H1 (cell line): ENCODE measurements around the gene MAF. TPM values are rescaled to one million over a fixed set of nuclear protein-coding genes. Genes with fewer than 3 reads are reported as not detected.

Experiments
- CTCF ChIA-PET: fragments of 300-600 bp; sonication (Branson Sonifier 250); formaldehyde crosslinking; loops from one replicate; lab custom pipeline; 2021; ENCODE audit not compliant: partially characterized antibody; lab: Charles Lee
- POLR2A ChIA-PET: fragments of 300-600 bp; sonication (Branson Sonifier 250); formaldehyde crosslinking; loops from one replicate; lab custom pipeline; 2021; ENCODE audit warnings: inconsistent platforms; ENCODE audit not compliant: partially characterized antibody; lab: Charles Lee
- DNase-seq, 2 experiments: peaks; one replicate each; pipeline versions ENCODE4 v3.0.0 to v3.0.0-alpha.2; 2010 to 2022; ENCODE audit warnings: low spot score in 2 of 2, low read depth in 1 of 2, mixed read lengths in 1 of 2
- FAIRE-seq: peaks from 2 replicates; lab custom pipeline; 2011; peaks lifted over from hg19 to GRCh38; lab: Jason Lieb, UNC
- H2AFZ ChIP-seq: 2 replicates; pipeline ENCODE4 v1.8.1; 2012; ENCODE audit warnings: low read length, inconsistent platforms
- H2AK5ac ChIP-seq: 2 replicates; pipeline ENCODE4 v1.6.1; 2013; ENCODE audit warnings: low read depth, low read length
- H2BK120ac ChIP-seq: replicated peaks from 2 replicates; pipeline ENCODE3; 2013; ENCODE audit warnings: low read depth, low read length, inconsistent platforms
- H2BK12ac ChIP-seq: 2 replicates; pipeline ENCODE4 v1.6.1; 2013; ENCODE audit warnings: low read depth, low read length
- H2BK15ac ChIP-seq: 2 replicates; pipeline ENCODE4 v1.6.1; 2013; ENCODE audit warnings: low read length
- H2BK20ac ChIP-seq: 2 replicates; pipeline ENCODE4 v1.6.1; 2013; ENCODE audit warnings: low read length
- H2BK5ac ChIP-seq: 2 replicates; pipeline ENCODE4 v1.6.1; 2013; ENCODE audit warnings: low read depth, low read length
- H3K14ac ChIP-seq: 2 replicates; pipeline ENCODE4 v1.6.1; 2013; ENCODE audit warnings: inconsistent platforms; ENCODE audit not compliant: insufficient read length
- H3K18ac ChIP-seq: 2 replicates; pipeline ENCODE4 v1.6.1; 2013; ENCODE audit warnings: low read length; ENCODE audit errors: extremely low read depth
- H3K23ac ChIP-seq: 2 replicates; pipeline ENCODE4 v1.6.1; 2013; ENCODE audit warnings: inconsistent platforms; ENCODE audit not compliant: insufficient read length
- H3K23me2 ChIP-seq: 2 replicates; pipeline ENCODE4 v1.6.1; 2013; ENCODE audit warnings: low read depth, low read length
- H3K27ac ChIP-seq: 2 replicates; pipeline ENCODE4 v1.6.1; 2011; ENCODE audit warnings: low read depth, low read length, inconsistent platforms
- H3K27me3 ChIP-seq, 4 experiments: replicated peaks in 1 of 4; 1 replicate in 1 of 4; 2 replicates in 3 of 4; pipeline versions ENCODE4 v1.6.1 to v1.8.1; 2011 to 2013; ENCODE audit warnings: low read length in 3 of 4, mild to moderate bottlenecking in 3 of 4, inconsistent platforms in 2 of 4, mixed read lengths in 2 of 4, moderate library complexity in 1 of 4; ENCODE audit not compliant: control insufficient read depth in 3 of 4, insufficient read depth in 3 of 4; ENCODE audit errors: extremely low read depth in 1 of 4
- H3K36me3 ChIP-seq, 4 experiments: 2 replicates each; pipeline versions ENCODE4 v1.6.1 to v1.8.1; 2011 to 2013; ENCODE audit warnings: mild to moderate bottlenecking in 4 of 4, low read length in 3 of 4, moderate library complexity in 2 of 4, control low read depth in 1 of 4, inconsistent platforms in 1 of 4; ENCODE audit not compliant: insufficient read depth in 4 of 4, control insufficient read depth in 2 of 4
- H3K4ac ChIP-seq: replicated peaks from 2 replicates; pipeline ENCODE3; 2013; ENCODE audit warnings: low read length, low read depth, mixed read lengths, inconsistent platforms; ENCODE audit not compliant: insufficient read length
- H3K4me1 ChIP-seq, 4 experiments: replicated peaks in 1 of 4; 1 replicate in 1 of 4; 2 replicates in 3 of 4; pipeline versions ENCODE4 v1.6.1 to v1.8.1; 2011 to 2013; ENCODE audit warnings: low read length in 3 of 4, inconsistent platforms in 2 of 4, mixed read lengths in 1 of 4; ENCODE audit not compliant: insufficient read depth in 4 of 4, control insufficient read depth in 3 of 4
- H3K4me2 ChIP-seq, 2 experiments: 2 replicates each; pipeline versions ENCODE4 v1.6.1 to v1.8.1; 2011 to 2013; ENCODE audit warnings: low read depth in 2 of 2, low read length in 2 of 2, control low read depth in 1 of 2, inconsistent platforms in 1 of 2, mild to moderate bottlenecking in 1 of 2; ENCODE audit not compliant: insufficient read depth in 1 of 2
- H3K4me3 ChIP-seq, 4 experiments: fragments of 200-600, 300-600 bp in 1 of 4; sonication (generic), shearing (Covaris generic), sonication (Bioruptor Twin) in 1 of 4; 2 replicates each; pipeline versions ENCODE4 v1.5.1 to v1.8.1; 2011 to 2016; ENCODE audit warnings: low read length in 4 of 4, low read depth in 3 of 4, control low read depth in 2 of 4, inconsistent platforms in 2 of 4, mild to moderate bottlenecking in 2 of 4, mixed read lengths in 1 of 4, moderate library complexity in 1 of 4; ENCODE audit not compliant: insufficient read depth in 2 of 4; ENCODE audit errors: extremely low read depth in 1 of 4
- H3K56ac ChIP-seq: replicated peaks from 2 replicates; pipeline ENCODE3; 2013; ENCODE audit warnings: low read depth, mild to moderate bottlenecking, mixed read lengths, low read length, inconsistent platforms; ENCODE audit not compliant: insufficient read length
- H3K79me1 ChIP-seq: 2 replicates; pipeline ENCODE4 v1.6.1; 2013; ENCODE audit warnings: low read depth, low read length, control low read depth
- H3K79me2 ChIP-seq, 2 experiments: 2 replicates each; pipeline versions ENCODE4 v1.6.1 to v1.8.1; 2012 to 2013; ENCODE audit warnings: low read length in 2 of 2, mild to moderate bottlenecking in 2 of 2, inconsistent platforms in 1 of 2; ENCODE audit not compliant: insufficient read depth in 2 of 2, control insufficient read depth in 1 of 2
- H3K9ac ChIP-seq, 4 experiments: replicated peaks in 1 of 4; 1 replicate in 1 of 4; 2 replicates in 3 of 4; pipeline versions ENCODE4 v1.6.1 to v1.8.1; 2011 to 2013; ENCODE audit warnings: low read depth in 3 of 4, low read length in 3 of 4, control low read depth in 2 of 4, mild to moderate bottlenecking in 2 of 4, moderate library complexity in 2 of 4, inconsistent platforms in 1 of 4; ENCODE audit errors: extremely low read depth in 1 of 4
- H3K9me3 ChIP-seq, 2 experiments: 2 replicates each; pipeline versions ENCODE4 v1.6.1 to v1.8.1; 2012 to 2013; ENCODE audit warnings: mild to moderate bottlenecking in 2 of 2, moderate library complexity in 2 of 2, control low read depth in 1 of 2, inconsistent platforms in 1 of 2, low read depth in 1 of 2, low read length in 1 of 2, mixed read lengths in 1 of 2; ENCODE audit not compliant: insufficient read depth in 2 of 2
- H4K20me1 ChIP-seq, 2 experiments: replicated peaks in 1 of 2; 2 replicates each; pipeline versions ENCODE3 to v1.8.1; 2011 to 2013; ENCODE audit warnings: inconsistent platforms in 2 of 2, low read length in 2 of 2, mild to moderate bottlenecking in 1 of 2; ENCODE audit not compliant: insufficient read depth in 2 of 2, control insufficient read depth in 1 of 2
- H4K5ac ChIP-seq: 2 replicates; pipeline ENCODE4 v1.6.1; 2013; ENCODE audit warnings: low read length, low read depth, mixed read lengths, inconsistent platforms; ENCODE audit not compliant: insufficient read length
- H4K8ac ChIP-seq: 2 replicates; pipeline ENCODE4 v1.8.0; 2013; ENCODE audit warnings: mild to moderate bottlenecking, moderate library complexity, low read length, inconsistent platforms; ENCODE audit not compliant: insufficient read depth; ENCODE audit errors: extremely low read depth
- H4K91ac ChIP-seq: replicated peaks from 2 replicates; pipeline ENCODE3; 2013; ENCODE audit warnings: low read length, mixed read lengths, inconsistent platforms; ENCODE audit not compliant: insufficient read length
- CHD2 ChIP-seq: IDR thresholded peaks from 2 replicates; pipeline ENCODE4 v1.6.1; 2012; ENCODE audit warnings: low read length, improper control_type of control experiment
- RXRA ChIP-seq: IDR thresholded peaks from 2 replicates; pipeline ENCODE4 v1.6.1; 2011; ENCODE audit warnings: low read depth, mild to moderate bottlenecking, low read length, moderate library complexity; ENCODE audit not compliant: insufficient read depth
- SP2 ChIP-seq: IDR thresholded peaks from 2 replicates; pipeline ENCODE4 v1.6.1; 2012; ENCODE audit warnings: mild to moderate bottlenecking, low read length, inconsistent platforms
- YY1 ChIP-seq: IDR thresholded peaks from 2 replicates; pipeline ENCODE4 v1.6.1; 2011; ENCODE audit warnings: low read depth, mild to moderate bottlenecking, low read length
- WGBS, 2 experiments: shearing (Covaris generic) in 1 of 2; methylation state at CpG; one replicate each; pipeline versions ENCODE4 v1.1.6 to v1.1.7; 2013 to 2015; ENCODE audit warnings: low lambda C conversion rate in 2 of 2, mixed read lengths in 2 of 2, inconsistent platforms in 1 of 2, low coverage in 1 of 2, missing lambda C conversion rate in 1 of 2; ENCODE audit not compliant: insufficient replicate concordance in 2 of 2, insufficient coverage in 1 of 2, insufficient read length in 1 of 2; ENCODE audit errors: extremely low coverage in 1 of 2, missing lambda C conversion rate in 1 of 2; 5-methylcytosine and 5-hydroxymethylcytosine counted together
- polyA plus RNA-seq, 7 experiments: library from polyadenylated mRNA; depleted of rRNA in 3 of 7; stranded (reverse) in 5 of 7; unstranded in 2 of 7; fragments of >200 nt in 5 of 7; fragments of 200-250 nt in 2 of 7; gene quantifications; 1 replicate in 5 of 7; 2 replicates in 1 of 7; 4 replicates in 1 of 7; pipeline versions ENCODE4 v1.2.1 to v1.2.3, GENCODE V29; 2011 to 2013; ENCODE audit warnings: missing spikeins in 2 of 7, mixed read lengths in 2 of 7
- total RNA-seq: library from RNA; stranded (reverse); fragmentation: NEBNext Ultra II Directional; extraction: Animal tissue kit (Norgen Biotek cat#: 25700); gene quantifications from 2 replicates; pipeline ENCODE4 v1.2.1, GENCODE V29; 2021

The MAF gene
- total and polyA plus RNA-seq, 2 of the 8 experiments (the other 6 are each of a cell fraction or from before 2014, with no cell fraction given): 1.3 to 2.7 TPM

- 84% methylated on average over 8 of the region's 8 CpGs; no CpG with 5 or more reads in 1 of the 2 experiments for WGBS, 2 experiments
- no peaks in the 10 kb centered on the region for H3K9me3 ChIP-seq
- no peak overlapping the region for H4K5ac ChIP-seq
- no peak overlapping the region; the same call in 1 of the 2 replicates for H4K8ac ChIP-seq
- peaks cover 8% of the 10 kb centered on the region; the same call in 1 of the 2 replicates for H3K23me2 ChIP-seq
- H3K79me1 ChIP-seq: no peaks in the 10 kb centered on the region
- no peak overlapping the region for H3K56ac ChIP-seq
- no peak overlapping the region for H3K14ac ChIP-seq
- H3K4ac ChIP-seq: no peak overlapping the region
- no peak overlapping the region for H2BK12ac ChIP-seq
- FAIRE-seq (no peak), DNase-seq (no peak)
- no peak overlapping the region for H3K18ac ChIP-seq
- no peak overlapping the region for H2BK5ac ChIP-seq
- H2BK20ac ChIP-seq: no peak overlapping the region
- peaks cover 0 to 9% (median 5%) of the 10 kb centered on the region in 4 experiments; a peak in 4 of 7 replicates for H3K4me1 ChIP-seq
- no peak overlapping the region for H2BK120ac ChIP-seq
- no peak overlapping the region for H3K9ac ChIP-seq
- no peak overlapping the region for H3K23ac ChIP-seq
- no peak overlapping the region for H2AFZ ChIP-seq
- peaks cover 0 to 10% (median 6%) of the 10 kb centered on the region in 4 experiments; a peak in 3 of 7 replicates for H3K27me3 ChIP-seq
- H2AK5ac ChIP-seq: no peak overlapping the region
- H3K36me3 ChIP-seq: no peaks in the 10 kb centered on the region
- ChIA-PET CTCF (interaction anchor here (0.6 to 1.1 kb wide), 3 partner anchors 183 to 1903 kb away, joined by 3 to 4 read pairs (median 3); no protein-coding TSS in a partner anchor), POLR2A (no interaction called here)
- no peak overlapping the region for H3K4me3 ChIP-seq
- H4K20me1 ChIP-seq: no peaks in the 10 kb centered on the region
- no peak overlapping the region for H4K91ac ChIP-seq
- no peaks in the 10 kb centered on the region; a peak in 1 of 4 replicates for H3K79me2 ChIP-seq
- H3K4me2 ChIP-seq: no peak overlapping the region
- no peak overlapping the region for H2BK15ac ChIP-seq
- H3K27ac ChIP-seq: no peak overlapping the region
- TF ChIP-seq YY1 (no peak), CHD2 (no peak), SP2 (no peak), RXRA (no peak)
These were observed 6.8 kb downstream of the MAF start for GRCh38 chr16:79593754-79594153.
